Activated CD8-positive, alpha-beta memory T cell treated with anti-CD3 and anti-CD28 coated beads, Interleukin-2, amount 50 U/mL, for 24 hours (primary cell): ENCODE results near the gene ICE2.

Source experiments
- DNase-seq: peaks from one replicate; pipeline ENCODE4 v3.0.0-alpha.2; 2020; ENCODE audit errors: extremely low read depth

The ICE2 gene

GRCh38 chr15:60493166-60493565, 14.2 kb upstream of the ICE2 start:
- DNase-seq, result no peak

- DNase-seq, result no peak
These were observed 7.8 kb upstream of the ICE2 start for GRCh38 chr15:60486742-60487141.

- no peak for DNase-seq
These were observed 6.6 kb upstream of the ICE2 start for GRCh38 chr15:60485365-60486055.

- no peak for DNase-seq
These were observed 4.1 kb upstream of the ICE2 start for GRCh38 chr15:60483042-60483441.

GRCh38 chr15:60480888-60481287, 1.9 kb upstream of the ICE2 start:
- DNase-seq, result no peak

GRCh38 chr15:60480149-60480548, 1.2 kb upstream of the ICE2 start:
- DNase-seq, result no peak

- DNase-seq, result no peak
These were observed 594 bp upstream of the ICE2 start for GRCh38 chr15:60479361-60480110.

GRCh38 chr15:60477916-60478565, 901 bp downstream of the ICE2 start:
- DNase-seq, result no peak

GRCh38 chr15:60477164-60477563, 1.8 kb downstream of the ICE2 start:
- no peak for DNase-seq

GRCh38 chr15:60476713-60477112, 2.2 kb downstream of the ICE2 start:
- DNase-seq, result no peak

GRCh38 chr15:60473135-60473534, 5.8 kb downstream of the ICE2 start:
- no peak for DNase-seq

- no peak for DNase-seq
These were observed 7.6 kb downstream of the ICE2 start for GRCh38 chr15:60471314-60471713.

- DNase-seq, result no peak
These were observed 8.9 kb downstream of the ICE2 start for GRCh38 chr15:60469893-60470641.

GRCh38 chr15:60464836-60465630, 13.9 kb downstream of the ICE2 start:
- no peak for DNase-seq

GRCh38 chr15:60462027-60462426, 16.9 kb downstream of the ICE2 start:
- DNase-seq, result no peak

GRCh38 chr15:60460931-60461330, 18.0 kb downstream of the ICE2 start:
- no peak for DNase-seq

GRCh38 chr15:60458721-60459120, 20.2 kb downstream of the ICE2 start:
- DNase-seq, result no peak

- DNase-seq, result no peak
These were observed 21.0 kb downstream of the ICE2 start for GRCh38 chr15:60457985-60458384.

- DNase-seq, result no peak
These were observed 24.1 kb downstream of the ICE2 start for GRCh38 chr15:60454824-60455223.

- DNase-seq, result no peak
These were observed 30.1 kb downstream of the ICE2 start for GRCh38 chr15:60448668-60449360.
